ENCODE measurements around the gene FADS6. TPM values are rescaled to one million over a fixed set of nuclear protein-coding genes. Genes with fewer than 3 reads are reported as not detected.
A peak's percentile ranks its signal among the peaks of the same experiment; 100 is the strongest.

The FADS6 gene
- total and polyA plus RNA-seq, 2 of the 13 experiments (the other 11 are each of a cell fraction or from before 2014, with no cell fraction given): 0.11 TPM

- peak; percentile 6; the same call in 1 of the 2 replicates for TF ChIP-seq TBX2 (CRISPR knock-in tag; IDR thresholded peaks at IDR 0.05; ENCODE audit: borderline replicate concordance)
- TF ChIP-seq EZH2 (conservative IDR thresholded peaks at IDR 0.05; ENCODE audit: low read depth, low read length): 0 out of 2 replicates have a peak, but pooled peaks have one; percentile 79
- TF ChIP-seq LBX2 (CRISPR knock-in tag; IDR thresholded peaks at IDR 0.05; ENCODE audit: borderline replicate concordance): no peak
- TF ChIP-seq YEATS2 (CRISPR knock-in tag; IDR thresholded peaks at IDR 0.05; ENCODE audit: borderline replicate concordance): no peak
- TF ChIP-seq ZNF281 (CRISPR knock-in tag; IDR thresholded peaks at IDR 0.05; ENCODE audit: borderline replicate concordance): no peak
- TF ChIP-seq ZKSCAN5 (CRISPR knock-in tag; IDR thresholded peaks at IDR 0.05): no peak
- no peak for TF ChIP-seq ZNF296 (CRISPR knock-in tag; conservative IDR thresholded peaks at IDR 0.05)
- TF ChIP-seq ZFP36L2 (CRISPR knock-in tag; IDR thresholded peaks at IDR 0.05): no peak
- no peak for TF ChIP-seq MIER2 (CRISPR knock-in tag; IDR thresholded peaks at IDR 0.05)
- TF ChIP-seq NPAS2 (CRISPR knock-in tag; IDR thresholded peaks at IDR 0.05; ENCODE audit: borderline replicate concordance): no peak
- no peak for TF ChIP-seq ZNF703 (CRISPR knock-in tag; IDR thresholded peaks at IDR 0.05; ENCODE audit: borderline replicate concordance)
- no peak for TF ChIP-seq TGIF2 (CRISPR knock-in tag; IDR thresholded peaks at IDR 0.05)
- TF ChIP-seq DMAP1 (CRISPR knock-in tag; IDR thresholded peaks at IDR 0.05): no peak
- TF ChIP-seq ZBTB40 (IDR thresholded peaks at IDR 0.05): no peak
- no peak for TF ChIP-seq ZBTB40 (CRISPR knock-in tag; IDR thresholded peaks at IDR 0.05)
- TF ChIP-seq ZNF224 (CRISPR knock-in tag; IDR thresholded peaks at IDR 0.05): no peak
These were observed 671 bp upstream of the FADS6 start (continued) for GRCh38 chr17:74893936-74894671.
